ENCODE data around the gene UBE2E1. TPM values are rescaled to one million over a fixed set of nuclear protein-coding genes. Genes with fewer than 3 reads are reported as not detected.

UBE2E1 gene
- total and polyA plus RNA-seq, 8 donors, result 89.1 to 214 (median 186) TPM

DNA sequence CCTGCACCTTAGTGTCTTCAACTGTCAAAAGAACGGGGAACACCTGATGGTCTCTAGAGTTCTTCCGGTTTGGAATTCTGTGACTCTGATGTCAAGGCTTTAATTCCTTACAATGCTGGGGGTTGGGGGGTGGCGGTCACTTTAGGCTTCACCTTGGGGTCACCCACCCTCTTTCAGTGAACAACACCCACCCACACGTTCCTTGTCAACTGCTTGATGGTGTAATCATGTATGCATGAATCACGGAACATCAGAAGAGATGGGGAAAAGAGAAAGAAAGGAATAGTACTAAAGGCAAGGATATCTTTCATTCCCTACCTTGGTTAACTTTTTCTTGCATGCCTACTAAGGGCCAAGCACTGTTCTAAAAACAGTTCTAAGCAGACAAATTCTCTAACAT is 7.3 kb upstream of the UBE2E1 start:
- DNase-seq, result no peak
- ATAC-seq, result no peak
- intact Hi-C loops (cut with DNase I), result no loop called here
- H3K27ac ChIP-seq, result no peak overlapping the region
- no peaks in the 10 kb centered on the region for H3K4me1 ChIP-seq
- no peaks in the 10 kb centered on the region for H3K27me3 ChIP-seq
- H3K9me3 ChIP-seq, result no peaks in the 10 kb centered on the region
- no peaks in the 10 kb centered on the region for H3K36me3 ChIP-seq
- no peak overlapping the region for H3K4me3 ChIP-seq
- TF ChIP-seq, protein P1, sequence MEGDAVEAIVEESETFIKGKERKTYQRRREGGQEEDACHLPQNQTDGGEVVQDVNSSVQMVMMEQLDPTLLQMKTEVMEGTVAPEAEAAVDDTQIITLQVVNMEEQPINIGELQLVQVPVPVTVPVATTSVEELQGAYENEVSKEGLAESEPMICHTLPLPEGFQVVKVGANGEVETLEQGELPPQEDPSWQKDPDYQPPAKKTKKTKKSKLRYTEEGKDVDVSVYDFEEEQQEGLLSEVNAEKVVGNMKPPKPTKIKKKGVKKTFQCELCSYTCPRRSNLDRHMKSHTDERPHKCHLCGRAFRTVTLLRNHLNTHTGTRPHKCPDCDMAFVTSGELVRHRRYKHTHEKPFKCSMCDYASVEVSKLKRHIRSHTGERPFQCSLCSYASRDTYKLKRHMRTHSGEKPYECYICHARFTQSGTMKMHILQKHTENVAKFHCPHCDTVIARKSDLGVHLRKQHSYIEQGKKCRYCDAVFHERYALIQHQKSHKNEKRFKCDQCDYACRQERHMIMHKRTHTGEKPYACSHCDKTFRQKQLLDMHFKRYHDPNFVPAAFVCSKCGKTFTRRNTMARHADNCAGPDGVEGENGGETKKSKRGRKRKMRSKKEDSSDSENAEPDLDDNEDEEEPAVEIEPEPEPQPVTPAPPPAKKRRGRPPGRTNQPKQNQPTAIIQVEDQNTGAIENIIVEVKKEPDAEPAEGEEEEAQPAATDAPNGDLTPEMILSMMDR (IDR thresholded peaks at IDR 0.05), result no peak

DNA sequence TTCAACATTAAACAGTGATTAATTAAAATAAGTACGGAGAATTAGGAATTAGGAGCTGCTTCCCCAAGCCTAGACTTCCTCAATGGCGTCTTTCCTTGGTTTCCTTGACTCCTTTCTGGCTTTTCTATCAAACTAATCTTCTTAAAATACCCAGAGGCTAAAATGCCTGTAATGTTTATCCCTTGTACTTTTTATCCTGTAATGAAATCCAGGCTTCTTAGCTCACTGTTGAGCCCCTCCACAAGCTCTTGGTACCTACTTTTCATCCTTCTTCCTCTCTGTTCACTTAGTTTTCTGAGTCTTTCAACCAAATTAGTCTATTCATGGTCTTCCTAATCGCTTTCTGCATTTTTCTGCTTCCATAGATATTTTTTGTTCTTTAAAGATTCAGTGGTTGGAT is 6.9 kb upstream of the UBE2E1 start:
- Histone ChIP-seq H3K27me3 (no peaks in the 10 kb centered on the region), H3K36me3 (no peaks in the 10 kb centered on the region), H3K4me1 (no peaks in the 10 kb centered on the region), H3K4me3 (no peak overlapping the region), H3K9me3 (no peaks in the 10 kb centered on the region), H3K27ac (no peak overlapping the region)
- TF ChIP-seq, protein P1 (IDR thresholded peaks at IDR 0.05), result no peak
- ATAC-seq, result no peak
- intact Hi-C loops (cut with DNase I), result no loop called here
- DNase-seq, result no peak

DNA sequence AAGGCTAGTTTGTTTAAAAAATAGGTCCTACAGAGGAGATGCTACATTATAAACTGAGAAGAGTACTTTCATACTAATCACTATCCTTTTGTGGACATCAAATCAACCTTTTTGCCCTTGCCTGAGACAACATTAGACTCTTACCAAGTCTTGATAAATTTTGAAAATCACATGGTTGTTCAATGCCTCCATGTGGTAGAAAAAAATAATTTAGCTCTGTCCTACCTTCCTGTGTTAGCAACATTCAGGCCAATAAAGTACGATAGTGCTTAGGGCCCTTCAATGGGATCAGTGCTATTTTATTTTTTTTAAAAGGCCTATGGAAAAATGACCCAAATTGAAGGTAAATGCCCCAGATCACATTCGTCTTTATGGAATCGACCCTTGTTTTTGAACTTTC is 5.0 kb upstream of the UBE2E1 start:
- no peaks in the 10 kb centered on the region for H3K27me3 ChIP-seq
- H3K4me1 ChIP-seq, result peaks cover 0 to 5% of the 10 kb centered on the region in 2 donors
- H3K27ac ChIP-seq, result no peak overlapping the region
- TF ChIP-seq, protein P1 (IDR thresholded peaks at IDR 0.05), result no peak
- intact Hi-C loops (cut with DNase I), result no loop called here
- H3K36me3 ChIP-seq, result no peaks in the 10 kb centered on the region
- DNase-seq (no peak), ATAC-seq (peak; percentile 40)
- H3K9me3 ChIP-seq, result no peaks in the 10 kb centered on the region
- no peak overlapping the region for H3K4me3 ChIP-seq

DNA sequence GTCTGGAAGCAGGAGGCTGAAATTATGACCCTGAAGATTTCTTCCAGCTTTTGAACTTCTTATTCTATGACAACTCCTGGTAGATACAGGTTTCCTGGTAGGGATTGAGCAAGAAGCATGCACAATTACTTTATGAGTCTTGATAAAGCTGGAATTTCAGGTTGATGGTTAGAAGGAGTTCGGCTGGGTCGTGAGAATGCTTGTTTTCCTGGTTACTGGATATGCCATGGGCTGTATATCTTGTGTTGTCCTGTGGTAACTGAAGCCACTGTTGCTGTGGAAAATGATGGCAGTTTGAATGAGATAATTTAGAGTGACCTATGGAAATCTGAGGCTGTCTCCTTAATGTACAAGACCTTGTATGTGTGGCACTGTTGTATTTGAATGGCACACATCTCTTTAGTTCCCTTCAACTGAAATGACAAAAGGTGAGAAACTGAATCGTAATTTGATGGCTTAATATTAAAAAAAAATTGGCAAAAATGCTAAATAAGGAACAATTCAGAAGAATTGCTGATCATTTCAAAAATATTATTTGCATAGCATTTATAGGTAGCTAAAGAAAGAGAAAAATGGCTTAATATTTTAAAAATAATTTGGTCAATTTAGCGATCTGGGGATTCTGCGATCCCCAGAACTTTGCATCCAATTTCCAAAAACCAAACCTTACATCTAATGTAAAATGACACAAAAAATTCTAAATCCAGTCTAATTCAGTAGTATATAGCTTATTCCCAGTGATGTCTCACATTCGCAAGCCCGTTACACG is 1.1 kb upstream of the UBE2E1 start:
- H3K36me3 ChIP-seq, result no peaks in the 10 kb centered on the region
- peaks cover 0 to 32% of the 10 kb centered on the region in 2 donors for H3K4me1 ChIP-seq
- intact Hi-C loops (cut with DNase I), result no loop called here
- no peak overlapping the region for H3K4me3 ChIP-seq
- DNase-seq, result no peak
- ATAC-seq, result peak; percentile 6
- no peaks in the 10 kb centered on the region for H3K9me3 ChIP-seq
- peak overlapping the region in 1 of 2 donors; percentile 30 for H3K27ac ChIP-seq
- no peaks in the 10 kb centered on the region for H3K27me3 ChIP-seq
- TF ChIP-seq, protein P1 (IDR thresholded peaks at IDR 0.05), result no peak

DNA sequence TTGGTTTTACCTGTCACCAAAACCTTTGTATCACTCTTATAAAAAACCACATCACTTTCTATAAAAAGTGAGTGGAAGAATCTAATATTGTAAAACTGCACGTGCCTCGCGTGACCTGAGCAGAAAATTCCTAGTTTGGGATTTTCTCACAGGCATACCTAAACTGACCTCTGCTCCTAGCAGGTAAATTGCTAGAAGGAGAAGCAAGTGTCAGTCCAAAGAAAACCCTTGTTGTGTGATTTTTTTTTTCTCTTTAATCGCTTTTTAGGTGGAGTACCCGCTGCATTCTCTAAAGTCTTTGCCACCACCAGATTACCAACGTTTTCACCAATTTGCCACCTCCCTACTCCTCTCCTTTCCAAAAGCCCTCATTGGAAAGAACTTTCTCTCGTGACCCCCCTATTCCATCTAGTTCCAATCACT is 534 bp upstream of the UBE2E1 start:
- no peaks in the 10 kb centered on the region for H3K36me3 ChIP-seq
- H3K4me1 ChIP-seq, result peaks cover 0 to 38% of the 10 kb centered on the region in 2 donors
- ATAC-seq (no peak), DNase-seq (no peak)
- H3K27me3 ChIP-seq, result no peaks in the 10 kb centered on the region
- peak overlapping the region; percentile 87 to 90 for H3K4me3 ChIP-seq
- peak overlapping the region in 1 of 2 donors; percentile 91 for H3K27ac ChIP-seq
- H3K9me3 ChIP-seq, result no peaks in the 10 kb centered on the region
- intact Hi-C loops (cut with DNase I), result no loop called here
- TF ChIP-seq, protein P1 (IDR thresholded peaks at IDR 0.05), result no peak

Data from left lung (tissue), 10 donors.